PFSK-1 (cell line): ENCODE measurements around the gene TSPAN16.

Experiments
- FOXP2 ChIP-seq: optimal IDR thresholded peaks from 2 replicates; pipeline ENCODE3; 2011; ENCODE audit warnings: borderline replicate concordance, control low read depth, inconsistent platforms; ENCODE audit not compliant: insufficient read depth; ENCODE audit errors: extremely low read length, extremely low read depth
- POLR2AphosphoS5 ChIP-seq: IDR thresholded peaks from 2 replicates; pipeline ENCODE4 v1.6.1; 2012; ENCODE audit warnings: low read depth, mild to moderate bottlenecking, control low read depth, low read length, moderate library complexity
- REST ChIP-seq, 2 experiments: IDR thresholded peaks; 2 replicates each; pipeline versions ENCODE4 v1.6.1 to v1.8.0; 2011 to 2012; ENCODE audit warnings: low read depth in 2 of 2, low read length in 2 of 2, control low read depth in 1 of 2, inconsistent platforms in 1 of 2, mild to moderate bottlenecking in 1 of 2, moderate library complexity in 1 of 2; ENCODE audit not compliant: insufficient read depth in 1 of 2
- SIN3A ChIP-seq: IDR thresholded peaks from 2 replicates; pipeline ENCODE4 v1.6.1; 2012; ENCODE audit warnings: mild to moderate bottlenecking, low read length, moderate library complexity, borderline replicate concordance; ENCODE audit not compliant: insufficient read depth
- TAF1 ChIP-seq: IDR thresholded peaks from 2 replicates; pipeline ENCODE4 v1.6.1; 2012; ENCODE audit warnings: low read length, control low read depth, borderline replicate concordance; ENCODE audit not compliant: insufficient read depth

Gene TSPAN16

GRCh38 chr19:11335449-11336146 lies 39.6 kb downstream of the TSPAN16 start:
- TF ChIP-seq POLR2AphosphoS5: no peak
- TF ChIP-seq FOXP2: no peak
- no peak for TF ChIP-seq REST (IDR thresholded peaks at IDR 0.05; ENCODE audit: insufficient read depth in 1 of 2, low read depth in 2 of 2, low read length in 2 of 2)
- no peak for TF ChIP-seq TAF1
- no peak for TF ChIP-seq SIN3A

GRCh38 chr19:11337080-11337479 lies 41.1 kb downstream of the TSPAN16 start:
- TF ChIP-seq TAF1: no peak
- no peak for TF ChIP-seq REST (IDR thresholded peaks at IDR 0.05; ENCODE audit: insufficient read depth in 1 of 2, low read depth in 2 of 2, low read length in 2 of 2)
- no peak for TF ChIP-seq POLR2AphosphoS5
- no peak for TF ChIP-seq FOXP2
- TF ChIP-seq SIN3A: no peak

- TF ChIP-seq FOXP2 (no peak), REST (IDR thresholded peaks at IDR 0.05; ENCODE audit: insufficient read depth in 1 of 2, low read depth in 2 of 2, low read length in 2 of 2) (no peak), TAF1 (no peak), SIN3A (no peak), POLR2AphosphoS5 (no peak)
Observed at GRCh38 chr19:11338121-11338520, 42.2 kb downstream of the TSPAN16 start.

GRCh38 chr19:11338569-11339253 lies 42.8 kb downstream of the TSPAN16 start:
- TF ChIP-seq FOXP2 (no peak), POLR2AphosphoS5 (no peak), REST (IDR thresholded peaks at IDR 0.05; ENCODE audit: insufficient read depth in 1 of 2, low read depth in 2 of 2, low read length in 2 of 2) (no peak), TAF1 (no peak), SIN3A (no peak)
